ENCODE data around the gene MYH7.

DNA sequence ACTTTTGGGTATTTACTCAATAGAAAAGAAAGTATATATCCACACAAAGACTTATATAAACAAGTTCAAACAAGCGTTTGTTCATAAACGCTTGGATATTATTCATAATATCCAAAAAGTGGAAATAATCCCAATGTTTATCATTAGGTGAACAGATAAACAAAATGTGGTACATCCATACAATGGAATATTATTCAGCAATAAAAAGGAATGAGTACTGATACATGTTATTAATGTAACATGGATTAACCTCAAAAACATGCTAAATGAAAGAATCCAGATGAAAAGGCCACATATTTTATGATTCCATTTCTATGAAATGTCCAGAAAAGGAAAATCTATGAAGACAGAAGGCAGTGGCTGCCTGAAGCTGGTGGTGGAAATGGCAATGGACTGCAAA lies 16.8 kb upstream of the MYH7 start:
- TF ChIP-seq, protein P1, sequence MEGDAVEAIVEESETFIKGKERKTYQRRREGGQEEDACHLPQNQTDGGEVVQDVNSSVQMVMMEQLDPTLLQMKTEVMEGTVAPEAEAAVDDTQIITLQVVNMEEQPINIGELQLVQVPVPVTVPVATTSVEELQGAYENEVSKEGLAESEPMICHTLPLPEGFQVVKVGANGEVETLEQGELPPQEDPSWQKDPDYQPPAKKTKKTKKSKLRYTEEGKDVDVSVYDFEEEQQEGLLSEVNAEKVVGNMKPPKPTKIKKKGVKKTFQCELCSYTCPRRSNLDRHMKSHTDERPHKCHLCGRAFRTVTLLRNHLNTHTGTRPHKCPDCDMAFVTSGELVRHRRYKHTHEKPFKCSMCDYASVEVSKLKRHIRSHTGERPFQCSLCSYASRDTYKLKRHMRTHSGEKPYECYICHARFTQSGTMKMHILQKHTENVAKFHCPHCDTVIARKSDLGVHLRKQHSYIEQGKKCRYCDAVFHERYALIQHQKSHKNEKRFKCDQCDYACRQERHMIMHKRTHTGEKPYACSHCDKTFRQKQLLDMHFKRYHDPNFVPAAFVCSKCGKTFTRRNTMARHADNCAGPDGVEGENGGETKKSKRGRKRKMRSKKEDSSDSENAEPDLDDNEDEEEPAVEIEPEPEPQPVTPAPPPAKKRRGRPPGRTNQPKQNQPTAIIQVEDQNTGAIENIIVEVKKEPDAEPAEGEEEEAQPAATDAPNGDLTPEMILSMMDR (IDR thresholded peaks at IDR 0.05 in 4 of 5, conservative IDR thresholded peaks at IDR 0.05 in 1 of 5): no peak
- TF ChIP-seq POLR2A (IDR thresholded peaks at IDR 0.05): no peak
